ENCODE data around the gene ST6GAL1.

ST6GAL1 gene

GRCh38 chr3:187044206-187044605, 113.9 kb downstream of the ST6GAL1 start:
- peaks cover 8 to 54% (median 37%) of the 10 kb centered on the region in 4 experiments for H3K36me3 ChIP-seq (ENCODE audit: control insufficient read depth in 4 of 4, insufficient read depth in 4 of 4, low read length in 3 of 4)
- H3K27me3 ChIP-seq (replicated peaks in 2 of 5; ENCODE audit: control insufficient read depth in 4 of 5, insufficient read depth in 5 of 5, low read length in 4 of 5): no peaks in the 10 kb centered on the region
- H3K4me3 ChIP-seq (ENCODE audit: control insufficient read depth in 1 of 7, extremely low read depth in 1 of 7, insufficient read depth in 4 of 7, low read depth in 2 of 7, low read length in 6 of 7): peak overlapping the region in 1 of 7 experiments; percentile 1
- H3K27ac ChIP-seq (ENCODE audit: insufficient read depth in 1 of 2, low read depth in 1 of 2, low read length in 2 of 2, poor library complexity in 1 of 2, severe bottlenecking in 2 of 2): peak overlapping the region in 1 of 2 experiments; percentile 71
- peak; percentile 31 to 82 (median 75) for DNase-seq
- ChIA-PET POLR2A (no interaction called here), CTCF (interaction anchor here (0.9 to 1.0 kb wide), 2 partner anchors 33 to 121 kb away, joined by 3 to 6 read pairs; no protein-coding TSS in a partner anchor)
- peaks cover 14 to 40% (median 22%) of the 10 kb centered on the region in 4 experiments for H3K4me1 ChIP-seq (ENCODE audit: control extremely low read depth in 1 of 4, control insufficient read depth in 4 of 4, insufficient read depth in 4 of 4, low read length in 3 of 4)
- no peaks in the 10 kb centered on the region for H3K9me3 ChIP-seq (ENCODE audit: control extremely low read depth in 1 of 5, control insufficient read depth in 4 of 5, insufficient read depth in 2 of 5, low read depth in 1 of 5, low read length in 4 of 5)
- WGBS (ENCODE audit: insufficient coverage): 0% methylated on average over 1 of the region's 3 CpGs

DNA sequence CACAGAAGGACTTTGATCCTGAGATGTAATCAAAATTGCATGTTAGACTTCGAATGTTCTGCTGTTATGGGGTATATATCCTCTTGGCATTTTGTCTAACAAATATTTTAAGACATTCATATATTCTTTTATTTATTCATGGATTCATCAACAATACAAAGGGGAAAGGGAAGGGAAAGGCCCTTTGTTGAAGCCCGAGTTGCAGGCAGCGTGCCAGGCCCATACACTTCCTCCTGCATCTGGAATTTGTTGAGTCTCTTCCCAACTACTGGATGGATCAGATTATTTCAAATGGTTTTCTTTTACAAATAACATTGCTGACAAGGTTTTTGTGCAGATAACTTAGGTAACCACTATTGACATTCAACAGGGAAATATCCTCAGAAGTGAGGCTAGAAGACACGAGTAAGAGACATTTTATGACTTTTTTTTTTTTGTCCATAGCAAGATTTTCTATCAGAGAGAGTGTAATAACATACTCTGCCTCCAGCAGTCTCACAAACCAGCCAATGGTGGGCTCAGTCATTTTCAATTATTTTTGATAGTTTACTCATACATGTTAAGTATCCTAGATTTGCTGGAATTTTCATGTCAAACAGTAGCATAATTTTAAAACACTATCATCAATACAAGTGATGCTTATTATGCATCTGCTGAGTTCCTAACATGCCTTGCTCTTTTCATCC, 114.7 kb downstream of the ST6GAL1 start:
- WGBS (ENCODE audit: insufficient coverage): no CpG with 5 or more reads among the region's 4 CpGs
- no peak for DNase-seq

GRCh38 chr3:187046033-187046432, 115.7 kb downstream of the ST6GAL1 start:
- WGBS (ENCODE audit: insufficient coverage): 100% methylated on average over 1 of the region's 2 CpGs
- ChIA-PET CTCF (interaction anchor here (1.0 kb wide), 1 partner anchor 20 kb away, joined by 4 read pairs; no protein-coding TSS in a partner anchor), POLR2A (no interaction called here)
- Histone ChIP-seq H3K4me1 (ENCODE audit: control extremely low read depth in 1 of 4, control insufficient read depth in 4 of 4, insufficient read depth in 4 of 4, low read length in 3 of 4) (peaks cover 14 to 38% (median 22%) of the 10 kb centered on the region in 4 experiments), H3K27ac (ENCODE audit: insufficient read depth in 1 of 2, low read depth in 1 of 2, low read length in 2 of 2, poor library complexity in 1 of 2, severe bottlenecking in 2 of 2) (no peak overlapping the region), H3K27me3 (replicated peaks in 2 of 5; ENCODE audit: control insufficient read depth in 4 of 5, insufficient read depth in 5 of 5, low read length in 4 of 5) (no peaks in the 10 kb centered on the region), H3K4me3 (ENCODE audit: control insufficient read depth in 1 of 7, extremely low read depth in 1 of 7, insufficient read depth in 4 of 7, low read depth in 2 of 7, low read length in 6 of 7) (no peak overlapping the region), H3K9me3 (ENCODE audit: control extremely low read depth in 1 of 5, control insufficient read depth in 4 of 5, insufficient read depth in 2 of 5, low read depth in 1 of 5, low read length in 4 of 5) (no peaks in the 10 kb centered on the region), H3K36me3 (ENCODE audit: control insufficient read depth in 4 of 4, insufficient read depth in 4 of 4, low read length in 3 of 4) (peaks cover 2 to 47% (median 32%) of the 10 kb centered on the region in 4 experiments)
- no peak for DNase-seq

More for the DNA sequence above, 114.7 kb downstream of the ST6GAL1 start:
- POLR2A ChIA-PET: no interaction called here
- H3K9me3 ChIP-seq (ENCODE audit: control extremely low read depth in 1 of 5, control insufficient read depth in 4 of 5, insufficient read depth in 2 of 5, low read depth in 1 of 5, low read length in 4 of 5): no peaks in the 10 kb centered on the region
- H3K36me3 ChIP-seq (ENCODE audit: control insufficient read depth in 4 of 4, insufficient read depth in 4 of 4, low read length in 3 of 4): peaks cover 4 to 51% (median 32%) of the 10 kb centered on the region in 4 experiments
- H3K4me3 ChIP-seq (ENCODE audit: control insufficient read depth in 1 of 7, extremely low read depth in 1 of 7, insufficient read depth in 4 of 7, low read depth in 2 of 7, low read length in 6 of 7): no peak overlapping the region
- H3K27ac ChIP-seq (ENCODE audit: insufficient read depth in 1 of 2, low read depth in 1 of 2, low read length in 2 of 2, poor library complexity in 1 of 2, severe bottlenecking in 2 of 2): no peak overlapping the region
- CTCF ChIA-PET: interaction anchor here (0.9 to 1.0 kb wide), 3 partner anchors 21 to 120 kb away, joined by 3 to 6 read pairs (median 4); no protein-coding TSS in a partner anchor
- no peaks in the 10 kb centered on the region for H3K27me3 ChIP-seq (replicated peaks in 2 of 5; ENCODE audit: control insufficient read depth in 4 of 5, insufficient read depth in 5 of 5, low read length in 4 of 5)
- peaks cover 14 to 40% (median 22%) of the 10 kb centered on the region in 4 experiments for H3K4me1 ChIP-seq (ENCODE audit: control extremely low read depth in 1 of 4, control insufficient read depth in 4 of 4, insufficient read depth in 4 of 4, low read length in 3 of 4)

- no peak overlapping the region for H3K4me3 ChIP-seq (ENCODE audit: control insufficient read depth in 1 of 7, extremely low read depth in 1 of 7, insufficient read depth in 4 of 7, low read depth in 2 of 7, low read length in 6 of 7)
- peaks cover 6 to 54% (median 33%) of the 10 kb centered on the region in 4 experiments for H3K36me3 ChIP-seq (ENCODE audit: control insufficient read depth in 4 of 4, insufficient read depth in 4 of 4, low read length in 3 of 4)
- no peak for DNase-seq
- POLR2A ChIA-PET: no interaction called here
- H3K27me3 ChIP-seq (replicated peaks in 2 of 5; ENCODE audit: control insufficient read depth in 4 of 5, insufficient read depth in 5 of 5, low read length in 4 of 5): no peaks in the 10 kb centered on the region
- peaks cover 0 to 3% (median 0%) of the 10 kb centered on the region in 5 experiments for H3K9me3 ChIP-seq (ENCODE audit: control extremely low read depth in 1 of 5, control insufficient read depth in 4 of 5, insufficient read depth in 2 of 5, low read depth in 1 of 5, low read length in 4 of 5)
- H3K4me1 ChIP-seq (ENCODE audit: control extremely low read depth in 1 of 4, control insufficient read depth in 4 of 4, insufficient read depth in 4 of 4, low read length in 3 of 4): peaks cover under 1 to 8% (median 3%) of the 10 kb centered on the region in 4 experiments
- CTCF ChIA-PET: interaction anchor here (1.0 to 1.1 kb wide), 2 partner anchors 10 to 13 kb away, joined by 3 to 4 read pairs; no protein-coding TSS in a partner anchor
- WGBS (ENCODE audit: insufficient coverage): 65% methylated on average over 4 of the region's 5 CpGs
- H3K27ac ChIP-seq (ENCODE audit: insufficient read depth in 1 of 2, low read depth in 1 of 2, low read length in 2 of 2, poor library complexity in 1 of 2, severe bottlenecking in 2 of 2): no peak overlapping the region
Observed at GRCh38 chr3:187049462-187050101, 119.3 kb downstream of the ST6GAL1 start.

GRCh38 chr3:187051066-187051465, 120.7 kb downstream of the ST6GAL1 start:
- Histone ChIP-seq H3K4me3 (ENCODE audit: control insufficient read depth in 1 of 7, extremely low read depth in 1 of 7, insufficient read depth in 4 of 7, low read depth in 2 of 7, low read length in 6 of 7) (no peak overlapping the region), H3K27ac (ENCODE audit: insufficient read depth in 1 of 2, low read depth in 1 of 2, low read length in 2 of 2, poor library complexity in 1 of 2, severe bottlenecking in 2 of 2) (no peak overlapping the region), H3K27me3 (replicated peaks in 2 of 5; ENCODE audit: control insufficient read depth in 4 of 5, insufficient read depth in 5 of 5, low read length in 4 of 5) (no peaks in the 10 kb centered on the region), H3K9me3 (ENCODE audit: control extremely low read depth in 1 of 5, control insufficient read depth in 4 of 5, insufficient read depth in 2 of 5, low read depth in 1 of 5, low read length in 4 of 5) (peaks cover 0 to 6% (median 3%) of the 10 kb centered on the region in 5 experiments), H3K4me1 (ENCODE audit: control extremely low read depth in 1 of 4, control insufficient read depth in 4 of 4, insufficient read depth in 4 of 4, low read length in 3 of 4) (peaks cover 0 to 3% (median 0%) of the 10 kb centered on the region in 4 experiments), H3K36me3 (ENCODE audit: control insufficient read depth in 4 of 4, insufficient read depth in 4 of 4, low read length in 3 of 4) (peaks cover 6 to 53% (median 29%) of the 10 kb centered on the region in 4 experiments)
- no peak for DNase-seq
- ChIA-PET POLR2A (no interaction called here), CTCF (no interaction called here)
- 100% methylated on average over 1 of the region's 5 CpGs for WGBS (ENCODE audit: insufficient coverage)

DNA sequence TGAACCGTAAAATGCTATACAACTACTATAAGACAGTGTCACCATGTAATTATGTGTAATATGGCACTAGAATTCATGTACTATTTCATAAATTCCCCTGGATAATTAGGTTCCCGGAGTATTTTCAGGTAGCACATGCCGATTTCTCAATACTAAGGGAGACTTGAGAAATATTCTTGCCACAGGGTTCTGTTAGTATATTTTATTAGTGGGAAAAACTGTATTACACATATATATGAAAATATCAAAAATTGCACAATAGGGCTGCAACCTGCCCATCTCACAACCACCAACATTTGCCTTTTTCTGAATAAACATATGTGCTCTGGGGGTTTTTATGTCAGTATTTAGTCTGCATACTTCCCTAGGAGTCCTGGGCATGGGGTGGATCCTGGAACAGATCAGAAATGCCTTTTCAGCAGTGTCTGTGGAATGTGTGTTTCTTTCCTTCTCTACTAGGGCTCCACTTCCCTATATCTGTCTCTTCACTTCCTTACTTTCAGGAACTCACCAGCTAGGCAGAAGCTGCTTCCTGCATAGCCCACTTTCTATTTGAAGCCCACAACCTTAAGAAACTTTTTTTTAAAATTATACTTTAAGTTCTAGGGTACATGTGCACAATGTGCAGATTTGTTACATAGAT, 121.5 kb downstream of the ST6GAL1 start:
- Histone ChIP-seq H3K36me3 (ENCODE audit: control insufficient read depth in 4 of 4, insufficient read depth in 4 of 4, low read length in 3 of 4) (peaks cover 6 to 54% (median 25%) of the 10 kb centered on the region in 4 experiments), H3K4me3 (ENCODE audit: control insufficient read depth in 1 of 7, extremely low read depth in 1 of 7, insufficient read depth in 4 of 7, low read depth in 2 of 7, low read length in 6 of 7) (no peak overlapping the region), H3K27me3 (replicated peaks in 2 of 5; ENCODE audit: control insufficient read depth in 4 of 5, insufficient read depth in 5 of 5, low read length in 4 of 5) (no peaks in the 10 kb centered on the region), H3K9me3 (ENCODE audit: control extremely low read depth in 1 of 5, control insufficient read depth in 4 of 5, insufficient read depth in 2 of 5, low read depth in 1 of 5, low read length in 4 of 5) (peaks cover 0 to 7% (median 3%) of the 10 kb centered on the region in 5 experiments), H3K27ac (ENCODE audit: insufficient read depth in 1 of 2, low read depth in 1 of 2, low read length in 2 of 2, poor library complexity in 1 of 2, severe bottlenecking in 2 of 2) (no peak overlapping the region), H3K4me1 (ENCODE audit: control extremely low read depth in 1 of 4, control insufficient read depth in 4 of 4, insufficient read depth in 4 of 4, low read length in 3 of 4) (peaks cover 0 to 3% (median 0%) of the 10 kb centered on the region in 4 experiments)
- ChIA-PET POLR2A (no interaction called here), CTCF (no interaction called here)
- WGBS (ENCODE audit: insufficient coverage): 100% methylated on average over 1 of the region's 3 CpGs
- DNase-seq: peak in 1 of 3 donors; percentile 24

All from common myeloid progenitor, CD34-positive (primary cell).